ENCODE measurements around the gene DGKG.

DGKG gene

GRCh38 chr3:186236357-186237020 is 125.5 kb downstream of the DGKG start:
- no peak for DNase-seq

DNA sequence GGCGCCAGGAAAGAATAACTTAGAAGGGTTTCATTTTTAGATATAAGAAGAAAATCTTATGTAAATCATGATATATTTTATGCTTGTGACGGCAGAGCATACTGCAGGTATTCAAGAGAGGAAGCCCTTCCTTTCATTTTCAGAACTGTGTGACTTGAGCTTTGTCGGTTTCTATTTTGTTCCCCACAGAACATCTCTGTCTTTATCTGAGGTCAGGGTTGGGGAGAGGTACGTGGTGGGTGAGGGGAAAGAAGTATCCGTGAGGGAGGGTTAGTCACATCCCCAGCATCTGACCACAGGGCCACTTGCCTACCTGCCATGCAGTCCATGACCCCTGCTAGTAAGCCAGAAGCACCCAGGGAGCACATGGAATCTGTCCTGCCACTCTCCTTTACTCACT is 126.5 kb downstream of the DGKG start:
- no peak for DNase-seq

DNA sequence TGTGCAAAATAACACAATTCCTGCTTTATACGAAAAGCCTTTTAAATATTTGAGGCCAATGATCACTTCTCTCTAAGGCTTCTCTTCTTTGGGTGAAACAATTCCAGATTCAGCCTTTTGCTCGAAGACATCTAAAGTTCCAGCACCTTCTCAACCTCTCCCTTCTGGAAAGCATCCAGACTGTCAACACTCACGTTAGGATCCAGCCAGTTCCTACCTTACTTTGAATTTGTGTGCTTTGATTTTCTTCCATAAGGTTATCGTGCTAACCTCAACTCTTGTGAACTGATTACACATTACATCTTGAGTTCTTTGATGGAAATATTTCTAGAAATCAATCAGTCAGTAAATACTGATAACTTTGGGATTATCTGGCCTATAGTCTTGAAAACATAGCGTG is 127.9 kb downstream of the DGKG start:
- DNase-seq = no peak

DNA sequence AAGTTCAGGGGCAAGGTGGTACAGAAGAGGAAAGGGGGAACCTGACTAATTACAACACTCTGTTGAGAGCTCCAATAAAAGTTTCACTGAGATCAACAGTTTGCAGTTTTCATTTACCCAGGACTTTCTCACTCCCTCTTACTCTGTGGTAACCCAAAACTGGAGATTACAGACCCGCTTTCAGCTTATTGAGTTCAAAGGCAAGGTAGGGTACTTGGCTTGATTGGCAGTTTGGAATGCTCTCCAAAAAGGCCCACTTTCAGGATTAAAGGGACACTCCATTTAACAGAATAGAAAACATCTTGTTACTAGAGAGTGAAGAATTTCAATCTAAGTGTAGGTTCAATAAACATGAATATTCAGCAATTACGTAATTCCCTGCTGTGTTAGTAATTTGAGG is 135.6 kb downstream of the DGKG start:
- DNase-seq = no peak

GRCh38 chr3:186225603-186226002 is 136.4 kb downstream of the DGKG start:
- DNase-seq = no peak

DNA sequence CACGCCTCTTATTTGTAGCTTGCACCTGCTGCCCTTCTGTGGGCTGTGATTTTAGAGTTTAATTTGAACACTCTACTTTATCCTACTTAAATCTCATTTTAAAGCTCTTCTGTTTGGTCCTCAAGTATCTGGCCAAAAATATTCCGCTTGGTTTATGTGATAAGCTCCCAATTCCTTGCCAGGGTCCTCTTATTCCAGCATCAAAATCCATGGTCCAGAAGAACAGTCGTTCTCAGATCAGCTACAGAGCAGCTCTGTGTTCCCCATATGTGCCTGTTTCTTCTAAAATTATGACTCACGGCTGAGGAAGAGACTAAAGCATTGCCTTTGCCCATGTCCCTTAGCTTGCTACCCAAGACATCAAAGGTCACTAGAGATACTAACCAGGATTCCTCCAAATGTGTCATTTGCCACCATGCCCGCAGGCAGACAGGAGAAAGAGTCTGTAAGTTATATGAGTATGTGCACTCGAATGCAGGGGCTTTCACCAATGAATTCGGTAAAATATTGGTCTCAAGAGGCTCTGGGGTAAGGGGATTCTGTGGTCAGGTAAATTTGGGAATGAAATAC is 137.9 kb downstream of the DGKG start:
- no peak for DNase-seq

DNA sequence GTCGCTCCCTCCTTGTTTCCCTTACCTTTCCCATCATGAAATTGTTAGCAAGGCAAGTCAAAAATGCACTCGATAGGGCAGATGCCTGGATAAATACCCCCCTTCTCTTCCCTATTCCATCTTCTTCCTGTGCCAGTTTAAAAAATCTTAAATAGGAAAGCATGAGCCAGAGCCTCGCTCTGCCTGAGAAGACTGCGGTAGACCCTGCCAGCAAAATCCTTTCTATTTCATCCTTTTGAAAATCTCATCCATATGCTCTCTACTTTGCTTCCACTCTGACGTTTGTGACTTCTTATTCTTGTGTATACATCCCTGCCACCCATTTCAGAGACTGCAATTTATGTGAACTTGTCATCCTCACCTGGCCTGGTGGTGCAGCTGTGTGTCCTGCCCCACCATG is 138.6 kb downstream of the DGKG start:
- no peak for DNase-seq

GRCh38 chr3:186221760-186222378 is 140.2 kb downstream of the DGKG start:
- DNase-seq = peak; percentile 62

- no peak for DNase-seq
Observed at GRCh38 chr3:186220911-186221645, 141.0 kb downstream of the DGKG start.

GRCh38 chr3:186220365-186220764 is 141.7 kb downstream of the DGKG start:
- DNase-seq = no peak

DNA sequence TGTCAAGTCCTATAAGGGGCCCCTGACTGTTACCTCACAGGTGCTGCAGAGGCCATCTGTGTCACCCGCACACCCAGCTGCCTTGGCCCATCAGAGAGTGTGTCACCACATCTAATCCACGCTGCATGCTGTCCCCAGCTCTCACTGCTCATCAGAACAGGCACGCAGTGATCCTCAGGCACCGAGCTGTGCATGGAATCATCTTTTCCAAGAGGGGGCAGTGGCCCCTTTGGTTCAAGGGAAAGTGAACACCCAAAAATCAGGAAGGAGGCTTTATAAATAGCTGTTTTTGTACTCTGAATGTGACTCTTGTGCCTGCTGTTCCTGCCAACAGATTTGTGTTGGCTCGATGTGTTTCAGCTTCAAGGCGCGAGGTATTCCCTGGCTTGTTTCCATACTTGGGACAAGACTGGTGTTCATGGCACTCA is 142.8 kb downstream of the DGKG start:
- no peak for DNase-seq

DNA sequence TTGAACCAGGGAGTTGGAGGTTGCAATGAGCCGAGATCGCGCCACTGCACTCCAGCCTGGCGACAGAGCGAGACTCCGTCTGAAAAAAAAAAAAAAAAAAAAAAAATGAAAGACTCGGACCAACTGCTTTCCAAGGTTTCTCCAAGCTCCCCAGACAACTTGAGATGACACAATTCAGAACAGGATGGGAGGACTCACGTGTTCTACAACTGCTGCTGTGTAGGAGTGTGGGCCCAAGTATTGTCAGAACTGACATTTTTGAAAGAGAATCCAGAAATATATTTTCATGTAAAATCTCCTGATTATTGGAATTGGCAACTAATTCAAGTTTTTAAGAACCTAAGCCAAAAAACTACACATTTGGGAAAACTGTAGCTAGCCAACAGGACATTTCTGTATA is 143.6 kb downstream of the DGKG start:
- no peak for DNase-seq

DNA sequence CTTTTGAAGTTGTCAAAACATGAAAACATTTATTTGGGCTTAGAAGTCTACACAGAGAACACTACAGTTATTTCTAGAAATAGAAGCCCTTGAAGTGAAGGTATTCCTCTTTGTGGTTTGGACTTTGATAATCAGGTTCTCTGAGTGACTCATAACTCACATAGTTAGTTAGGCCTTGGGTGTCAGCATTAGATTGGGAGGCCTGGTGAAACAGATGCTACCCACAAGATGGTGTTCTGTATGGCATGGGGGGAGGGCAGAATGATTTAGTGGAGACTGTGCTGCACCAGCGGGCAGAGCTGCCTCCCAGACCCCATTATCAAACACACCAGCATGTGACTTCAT is 144.2 kb downstream of the DGKG start:
- no peak for DNase-seq

GRCh38 chr3:186216900-186217819 is 144.9 kb downstream of the DGKG start:
- no peak for DNase-seq

DNA sequence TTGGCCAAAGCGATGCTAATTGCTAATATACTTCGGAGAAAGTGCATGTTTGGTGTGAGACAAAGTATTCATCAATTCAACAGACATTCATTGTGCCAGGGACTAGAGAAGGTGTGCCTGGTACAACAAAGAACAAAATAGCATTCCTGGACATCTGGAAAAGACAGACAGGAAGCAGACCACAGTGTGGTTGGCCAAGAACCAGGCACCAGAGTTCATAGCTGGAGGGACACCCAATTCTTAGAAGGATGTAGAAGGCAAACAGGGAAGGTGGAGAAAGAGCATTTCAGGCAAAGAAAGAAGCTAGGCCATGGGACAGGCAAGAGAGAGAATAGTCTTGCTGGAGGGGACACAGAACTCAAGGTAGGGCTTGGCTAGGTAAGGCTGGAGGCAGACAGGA is 147.4 kb downstream of the DGKG start:
- DNase-seq = no peak

DNA sequence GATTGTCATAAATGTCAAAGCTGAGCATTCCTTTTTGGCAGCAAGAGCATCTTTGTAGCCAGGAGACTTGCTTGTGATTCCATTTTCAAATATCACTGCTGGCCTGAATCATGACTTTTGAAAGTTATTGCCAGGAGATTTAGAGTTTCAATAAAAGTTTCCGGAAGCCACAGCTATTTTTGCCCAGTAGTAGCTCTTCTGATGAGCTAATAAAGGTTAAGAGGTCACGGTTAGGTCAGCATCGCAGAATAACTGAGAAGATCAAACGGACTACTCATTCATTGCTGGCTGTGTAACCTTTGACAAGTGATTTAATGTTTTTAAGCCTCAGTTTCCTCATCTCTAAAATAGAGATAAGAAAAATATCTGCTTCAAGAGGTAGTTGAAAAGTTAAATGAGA is 148.1 kb downstream of the DGKG start:
- no peak for DNase-seq

- DNase-seq = no peak
Observed at GRCh38 chr3:186212611-186213010, 149.4 kb downstream of the DGKG start.

DNA sequence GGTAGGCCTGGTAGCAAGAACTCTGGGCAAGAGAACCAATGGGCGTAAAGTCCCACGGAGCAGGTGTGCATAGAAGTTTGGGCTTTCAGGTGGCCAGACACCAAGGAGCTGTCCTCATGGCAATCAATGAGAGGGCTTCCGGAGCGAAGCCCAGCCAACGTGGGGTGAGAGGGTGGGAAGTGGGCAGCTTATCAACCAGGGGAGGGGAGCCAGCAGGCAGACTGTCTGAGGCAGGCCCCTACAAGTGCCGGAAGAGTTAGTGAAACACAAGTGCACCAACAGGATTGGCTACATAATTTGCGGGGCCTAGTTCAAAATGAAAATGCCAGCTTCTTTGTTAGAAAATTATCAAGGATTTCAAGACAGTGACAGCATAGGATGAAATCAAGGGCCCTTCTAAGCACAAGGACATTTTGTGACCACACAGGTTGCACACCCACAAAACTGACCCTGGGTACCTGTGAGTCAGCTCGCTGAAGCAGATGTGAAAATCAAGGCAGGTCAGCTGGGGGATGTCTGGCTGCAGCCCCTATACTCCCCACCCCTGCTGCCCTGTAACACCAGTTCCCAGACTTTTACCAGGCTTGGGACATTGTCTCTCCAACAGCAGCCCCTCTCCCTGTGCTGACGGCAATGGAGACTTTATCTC is 151.1 kb downstream of the DGKG start:
- DNase-seq = no peak

DNA sequence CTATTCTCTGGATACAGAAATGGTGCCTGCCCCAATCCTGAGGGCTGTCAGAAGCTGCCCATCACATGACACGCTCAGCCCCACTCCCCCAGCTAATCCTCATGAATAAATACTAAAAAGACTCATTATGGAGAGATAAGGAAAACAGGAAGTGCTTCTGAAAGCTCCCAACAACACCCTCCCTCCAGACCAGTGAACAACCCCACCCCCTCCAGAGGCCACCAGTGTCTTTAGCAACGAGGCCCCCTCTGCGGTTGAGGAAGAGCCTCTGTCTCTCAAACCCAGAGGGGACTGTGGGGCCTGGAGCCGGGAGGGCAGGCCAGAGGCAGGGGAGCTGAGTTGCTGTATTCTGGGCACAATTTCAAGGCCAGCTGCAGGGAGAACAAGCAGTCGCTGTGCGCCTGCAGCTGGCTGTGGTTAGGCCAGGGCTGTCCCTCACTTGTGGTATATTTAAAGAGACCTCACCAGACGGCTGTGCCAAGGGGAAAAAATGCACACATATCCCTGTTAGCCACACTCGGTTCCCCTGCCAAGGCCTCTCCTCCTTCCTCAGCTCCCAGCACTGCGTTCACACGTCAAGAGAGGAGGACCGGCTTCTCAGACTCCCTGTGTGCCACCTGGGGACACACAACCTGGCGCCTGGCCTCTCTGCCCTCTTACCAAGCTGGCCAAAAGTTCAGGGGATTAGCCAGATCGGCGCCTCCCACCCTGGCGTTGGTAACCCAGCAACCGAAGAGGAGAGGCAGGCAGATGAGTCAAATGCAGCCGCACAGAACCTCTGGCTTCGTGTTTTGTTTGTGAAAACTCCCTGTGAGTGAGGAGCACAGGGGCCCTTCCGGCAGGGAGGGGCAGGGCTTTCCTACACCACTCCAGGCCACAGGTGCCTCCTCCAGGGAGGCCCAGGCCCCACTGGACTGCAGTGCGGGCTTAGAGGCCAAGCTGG is 152.0 kb downstream of the DGKG start:
- peak; percentile 94 for DNase-seq

DNA sequence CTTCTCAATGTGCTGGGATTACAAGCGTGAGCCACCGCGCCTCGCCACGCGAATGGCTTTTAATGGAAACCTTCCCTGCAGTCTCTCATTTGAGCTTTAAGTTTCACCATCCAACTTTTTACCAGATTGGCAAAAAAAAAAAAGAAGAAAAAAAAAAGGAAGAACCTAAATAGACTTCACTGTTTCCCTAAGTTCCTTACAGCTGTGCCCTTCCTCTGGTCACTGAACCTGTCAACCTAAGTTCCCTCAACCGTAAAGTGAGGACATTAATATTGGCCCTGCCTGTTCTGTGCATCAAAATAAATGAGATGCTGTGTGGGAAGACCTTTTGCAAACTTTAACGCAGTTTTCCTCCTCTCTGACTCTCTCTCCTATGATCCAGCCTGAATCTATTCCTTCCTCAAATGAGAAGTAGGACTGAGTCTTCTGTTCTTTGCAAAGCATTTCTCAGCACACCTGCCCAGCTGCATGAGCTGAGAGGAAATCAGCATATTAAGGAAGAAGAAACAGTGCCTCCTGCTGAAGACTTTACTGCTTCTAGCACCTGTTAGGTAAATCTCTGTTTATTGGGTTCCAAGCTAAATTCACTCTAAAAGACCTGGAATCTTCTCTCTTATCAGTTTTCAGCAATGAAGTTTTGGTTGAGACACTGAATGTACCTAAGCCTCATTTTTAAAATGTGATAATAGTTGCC is 153.6 kb downstream of the DGKG start:
- DNase-seq = peak; percentile 66

- no peak for DNase-seq
Observed at GRCh38 chr3:186207515-186207914, 154.5 kb downstream of the DGKG start.

Measured in MV-4-11 (cell line).